OCI-LY1 (cell line): ENCODE data around the gene RTP5.

ENCODE experiments used
- EZH2 ChIP-seq: fragments of 200-600 bp; sonication (generic), shearing (Covaris generic); IDR thresholded peaks from 2 replicates; pipeline ENCODE4 v1.8.0; 2017; ENCODE audit warnings: borderline replicate concordance, mixed run types, mild to moderate bottlenecking, antibody characterized with exemption, low read length, moderate library complexity, mixed read lengths
- TF ChIP-seq, protein P1 (sequence below): fragments of 200-600 bp; sonication (generic), shearing (Covaris generic); IDR thresholded peaks from 2 replicates; pipeline ENCODE4 v1.5.1; 2017; ENCODE audit warnings: mild to moderate bottlenecking, antibody characterized with exemption, low read length, moderate library complexity, mixed read lengths

DNA sequence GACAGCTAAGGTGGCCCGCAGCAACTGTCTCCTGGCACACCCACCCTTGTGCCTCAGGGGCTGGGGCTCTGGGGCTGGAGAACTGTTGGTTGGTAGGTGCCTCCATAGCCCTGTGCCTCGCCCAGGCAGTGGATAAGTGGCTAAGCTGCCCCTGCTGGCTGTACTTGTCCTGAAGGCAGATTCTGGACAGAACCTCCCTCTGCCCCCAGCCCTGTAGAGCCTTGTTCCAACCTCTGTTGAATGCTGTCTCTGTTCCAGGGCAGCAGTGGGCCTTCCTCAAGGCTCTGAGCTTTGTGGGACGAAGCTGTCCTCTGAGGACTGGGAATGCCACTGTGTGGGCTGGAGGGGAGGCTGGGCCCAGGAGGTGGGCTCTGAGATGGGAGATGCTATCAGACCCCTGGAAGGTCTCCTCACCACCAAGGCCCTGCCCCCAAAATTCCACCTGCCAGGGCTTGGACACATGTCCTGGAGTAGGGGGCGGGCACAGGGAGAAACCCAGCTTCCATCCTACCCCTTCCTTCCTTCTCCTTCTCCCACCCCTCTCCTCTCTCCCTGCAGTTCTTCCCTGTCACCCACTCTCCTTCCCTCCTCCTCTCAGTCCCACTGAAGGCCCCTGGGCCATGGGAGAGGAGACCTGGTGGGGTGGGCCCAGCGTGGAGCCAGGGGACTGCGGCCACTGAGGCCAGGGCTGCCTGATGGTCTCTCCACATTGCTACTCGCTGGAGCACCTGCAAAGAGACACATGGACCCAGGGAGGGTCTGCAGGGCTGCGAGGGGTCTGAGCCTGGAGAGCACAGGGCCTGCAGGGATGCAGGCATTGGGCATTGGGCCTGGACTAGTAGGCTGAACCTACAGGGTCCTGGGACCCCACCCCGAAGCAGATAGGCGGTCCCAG lies 9.1 kb upstream of the RTP5 start:
- TF ChIP-seq, protein P1, sequence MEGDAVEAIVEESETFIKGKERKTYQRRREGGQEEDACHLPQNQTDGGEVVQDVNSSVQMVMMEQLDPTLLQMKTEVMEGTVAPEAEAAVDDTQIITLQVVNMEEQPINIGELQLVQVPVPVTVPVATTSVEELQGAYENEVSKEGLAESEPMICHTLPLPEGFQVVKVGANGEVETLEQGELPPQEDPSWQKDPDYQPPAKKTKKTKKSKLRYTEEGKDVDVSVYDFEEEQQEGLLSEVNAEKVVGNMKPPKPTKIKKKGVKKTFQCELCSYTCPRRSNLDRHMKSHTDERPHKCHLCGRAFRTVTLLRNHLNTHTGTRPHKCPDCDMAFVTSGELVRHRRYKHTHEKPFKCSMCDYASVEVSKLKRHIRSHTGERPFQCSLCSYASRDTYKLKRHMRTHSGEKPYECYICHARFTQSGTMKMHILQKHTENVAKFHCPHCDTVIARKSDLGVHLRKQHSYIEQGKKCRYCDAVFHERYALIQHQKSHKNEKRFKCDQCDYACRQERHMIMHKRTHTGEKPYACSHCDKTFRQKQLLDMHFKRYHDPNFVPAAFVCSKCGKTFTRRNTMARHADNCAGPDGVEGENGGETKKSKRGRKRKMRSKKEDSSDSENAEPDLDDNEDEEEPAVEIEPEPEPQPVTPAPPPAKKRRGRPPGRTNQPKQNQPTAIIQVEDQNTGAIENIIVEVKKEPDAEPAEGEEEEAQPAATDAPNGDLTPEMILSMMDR: no peak
- no peak for TF ChIP-seq EZH2
